Upper lobe of right lung (tissue), 1 donor: ENCODE measurements around the gene HS3ST5. TPM values are rescaled to one million over a fixed set of nuclear protein-coding genes. Genes with fewer than 3 reads are reported as not detected.

Experiments
- ATAC-seq: fragments of 200-7000 bp; cut with Tn5 transposase; one replicate; pipeline ENCODE4 v1.9.1; 2020; ENCODE audit warnings: mild to moderate bottlenecking, moderate library complexity
- DNase-seq: peaks from one replicate; pipeline ENCODE4 v3.0.0-alpha.2; 2020
- H3K27ac ChIP-seq: fragments of 200-600 bp; one replicate; pipeline ENCODE4 v1.8.0; 2022
- H3K27me3 ChIP-seq: fragments of 200-600 bp; one replicate; pipeline ENCODE4 v1.8.0; 2022; ENCODE audit warnings: mild to moderate bottlenecking
- H3K36me3 ChIP-seq: fragments of 200-600 bp; one replicate; pipeline ENCODE4 v1.8.0; 2022
- H3K4me1 ChIP-seq: fragments of 200-600 bp; one replicate; pipeline ENCODE4 v1.8.0; 2022
- H3K4me3 ChIP-seq: fragments of 200-600 bp; one replicate; pipeline ENCODE4 v1.8.0; 2022; ENCODE audit warnings: mild to moderate bottlenecking
- H3K9me3 ChIP-seq: fragments of 200-600 bp; one replicate; pipeline ENCODE4 v1.8.0; 2022
- intact Hi-C: fragments of 100-400 bp; cut with DNase I; formaldehyde crosslinking; loops from one replicate; pipeline ENCODE4 v1.11.0; 2022
- long read RNA-seq: library from polyadenylated mRNA; unstranded; transcript quantifications from one replicate; pipeline ENCODE4 v2.0.0, GENCODE V29; 2021
- total RNA-seq: library from RNA; stranded (reverse); fragmentation: NEBNext Ultra II Directional; extraction: Animal tissue kit (Norgen Biotek cat#: 25700); gene quantifications from one replicate; pipeline ENCODE4 v1.2.1, GENCODE V29; 2021
- TF ChIP-seq, protein P1 (sequence below): fragments of 200-600 bp; IDR thresholded peaks from one replicate; pipeline ENCODE4 v1.8.0; 2022; ENCODE audit warnings: antibody characterized with exemption
- donor health status: DM: no; HTN: yes; CAD: no; lungs with severe emphysema.

Gene HS3ST5, protein sequence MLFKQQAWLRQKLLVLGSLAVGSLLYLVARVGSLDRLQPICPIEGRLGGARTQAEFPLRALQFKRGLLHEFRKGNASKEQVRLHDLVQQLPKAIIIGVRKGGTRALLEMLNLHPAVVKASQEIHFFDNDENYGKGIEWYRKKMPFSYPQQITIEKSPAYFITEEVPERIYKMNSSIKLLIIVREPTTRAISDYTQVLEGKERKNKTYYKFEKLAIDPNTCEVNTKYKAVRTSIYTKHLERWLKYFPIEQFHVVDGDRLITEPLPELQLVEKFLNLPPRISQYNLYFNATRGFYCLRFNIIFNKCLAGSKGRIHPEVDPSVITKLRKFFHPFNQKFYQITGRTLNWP
- not detected for total RNA-seq
- long read RNA-seq, partial matches to known transcripts, result 0 of 8 reads
- long read RNA-seq, other reads (novel, unspliced or antisense), result 8 of 8 reads

DNA sequence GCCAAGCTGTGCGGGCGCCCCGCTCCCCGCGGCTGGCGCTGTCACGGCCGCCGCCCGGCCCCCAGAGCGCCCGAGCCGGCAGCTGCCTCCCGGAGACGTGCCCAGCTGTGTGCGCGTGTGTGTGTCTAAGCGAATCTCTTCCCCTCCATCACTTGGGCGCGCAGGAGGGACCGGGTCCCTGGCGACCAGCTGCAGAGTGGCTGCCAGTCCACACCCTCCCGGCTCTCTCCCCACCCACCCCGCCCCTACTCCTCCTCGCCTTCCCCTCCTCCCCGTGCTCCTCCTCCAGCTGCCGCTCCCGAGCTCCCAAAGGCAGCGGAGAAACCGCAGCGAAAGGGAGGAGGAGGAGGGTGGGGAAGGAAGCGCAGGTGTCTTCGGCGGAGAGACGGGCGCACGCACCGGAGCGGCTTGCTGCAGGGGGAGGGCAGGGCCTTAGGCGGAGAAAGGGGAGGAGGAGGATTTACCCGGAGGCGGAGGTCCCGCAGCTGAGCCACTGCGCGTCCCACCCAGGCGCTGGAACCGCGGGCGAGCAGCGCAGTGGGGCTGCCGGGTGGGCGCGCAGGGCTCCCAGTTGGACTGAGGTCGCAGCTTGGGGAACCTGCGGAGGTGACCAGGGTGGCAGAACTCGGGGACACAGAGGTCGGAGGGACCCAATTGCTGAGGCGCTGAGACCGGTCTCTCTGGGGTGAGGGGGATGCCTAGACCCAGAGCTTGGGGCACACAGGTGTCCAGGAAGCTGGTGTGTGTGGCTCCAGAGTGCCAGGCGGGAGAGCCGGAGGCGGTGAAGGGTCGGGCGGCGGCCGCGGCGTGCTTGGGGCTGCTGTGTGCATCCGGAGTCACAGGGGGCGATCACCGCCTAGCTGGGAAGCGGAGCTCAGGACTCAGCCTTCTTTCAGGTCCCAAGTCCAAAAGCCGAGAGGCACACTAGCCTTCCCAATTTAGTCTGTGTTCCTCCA, at the start of gene HS3ST5:
TSS of gene HS3ST5 (minus strand) at position 198 of the 956 bp plus-strand sequence. CDS start 280,178 bp downstream, outside the sequence.
- intact Hi-C loops, result no loop called here
- peak; percentile 64 for DNase-seq

DNA sequence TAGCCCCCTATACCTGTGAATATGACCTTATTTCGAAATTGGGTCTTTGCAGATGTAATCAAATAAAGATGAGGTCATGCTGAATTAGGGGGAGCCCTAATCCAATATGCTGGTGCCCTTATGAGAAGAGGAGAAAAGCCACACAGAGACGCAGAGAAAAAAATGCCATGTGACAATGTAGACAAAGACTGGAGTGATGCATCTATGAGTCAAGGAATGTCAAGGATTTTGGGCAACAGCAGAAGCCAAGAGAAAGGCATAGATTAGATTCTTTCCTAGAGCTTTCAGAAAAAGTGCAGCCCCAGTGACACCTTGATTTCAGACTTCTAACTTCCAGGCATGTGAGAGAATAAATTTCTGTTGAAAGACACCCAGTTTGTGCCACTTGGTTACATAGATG, 47.4 kb upstream of the HS3ST5 start:
- DNase-seq (no peak), ATAC-seq (no peak)
- H3K9me3 ChIP-seq, result no peaks in the 10 kb centered on the region
- H3K27me3 ChIP-seq, result no peaks in the 10 kb centered on the region
- H3K27ac ChIP-seq, result no peak overlapping the region
- intact Hi-C loops, result no loop called here
- H3K4me3 ChIP-seq, result no peak overlapping the region
- TF ChIP-seq, protein P1, sequence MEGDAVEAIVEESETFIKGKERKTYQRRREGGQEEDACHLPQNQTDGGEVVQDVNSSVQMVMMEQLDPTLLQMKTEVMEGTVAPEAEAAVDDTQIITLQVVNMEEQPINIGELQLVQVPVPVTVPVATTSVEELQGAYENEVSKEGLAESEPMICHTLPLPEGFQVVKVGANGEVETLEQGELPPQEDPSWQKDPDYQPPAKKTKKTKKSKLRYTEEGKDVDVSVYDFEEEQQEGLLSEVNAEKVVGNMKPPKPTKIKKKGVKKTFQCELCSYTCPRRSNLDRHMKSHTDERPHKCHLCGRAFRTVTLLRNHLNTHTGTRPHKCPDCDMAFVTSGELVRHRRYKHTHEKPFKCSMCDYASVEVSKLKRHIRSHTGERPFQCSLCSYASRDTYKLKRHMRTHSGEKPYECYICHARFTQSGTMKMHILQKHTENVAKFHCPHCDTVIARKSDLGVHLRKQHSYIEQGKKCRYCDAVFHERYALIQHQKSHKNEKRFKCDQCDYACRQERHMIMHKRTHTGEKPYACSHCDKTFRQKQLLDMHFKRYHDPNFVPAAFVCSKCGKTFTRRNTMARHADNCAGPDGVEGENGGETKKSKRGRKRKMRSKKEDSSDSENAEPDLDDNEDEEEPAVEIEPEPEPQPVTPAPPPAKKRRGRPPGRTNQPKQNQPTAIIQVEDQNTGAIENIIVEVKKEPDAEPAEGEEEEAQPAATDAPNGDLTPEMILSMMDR, result no peak
- no peaks in the 10 kb centered on the region for H3K4me1 ChIP-seq
- no peaks in the 10 kb centered on the region for H3K36me3 ChIP-seq

More for the DNA sequence above, at the start of gene HS3ST5:
- H3K9me3 ChIP-seq, result no peaks in the 10 kb centered on the region
- H3K36me3 ChIP-seq, result no peaks in the 10 kb centered on the region
- TF ChIP-seq, protein P1, result peak; percentile 24
- H3K4me3 ChIP-seq, result peak within 1 kb of the TSS; percentile 40
- H3K4me1 ChIP-seq, result no peaks in the 10 kb centered on the region
- peak; percentile 69 for ATAC-seq
- peaks cover 36% of the 10 kb centered on the region for H3K27me3 ChIP-seq
- H3K27ac ChIP-seq, result no peak within 1 kb of the TSS

DNA sequence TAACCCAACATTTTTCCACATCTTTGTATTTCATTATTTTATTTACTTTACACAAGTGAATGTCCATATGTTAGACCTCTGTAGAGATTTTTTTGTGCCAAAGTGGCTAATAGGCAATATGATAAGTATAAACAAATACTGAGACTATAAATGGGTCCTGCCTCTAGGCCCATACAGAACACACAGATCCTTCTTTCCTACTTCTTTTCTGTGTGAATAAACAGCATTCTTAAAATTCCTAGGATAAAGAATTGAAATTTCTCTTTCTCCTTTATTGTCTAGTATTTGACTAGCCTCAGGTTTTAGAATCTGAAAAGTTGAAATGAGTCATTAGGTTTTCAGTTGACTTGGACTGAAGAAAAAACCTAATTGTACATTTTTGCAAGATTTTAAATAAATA, 46.3 kb upstream of the HS3ST5 start:
- intact Hi-C loops, result no loop called here
- ATAC-seq (no peak), DNase-seq (no peak)
- Histone ChIP-seq H3K4me1 (no peaks in the 10 kb centered on the region), H3K27ac (no peak overlapping the region), H3K4me3 (no peak overlapping the region), H3K36me3 (no peaks in the 10 kb centered on the region), H3K9me3 (no peaks in the 10 kb centered on the region), H3K27me3 (no peaks in the 10 kb centered on the region)
- TF ChIP-seq, protein P1, result no peak

DNA sequence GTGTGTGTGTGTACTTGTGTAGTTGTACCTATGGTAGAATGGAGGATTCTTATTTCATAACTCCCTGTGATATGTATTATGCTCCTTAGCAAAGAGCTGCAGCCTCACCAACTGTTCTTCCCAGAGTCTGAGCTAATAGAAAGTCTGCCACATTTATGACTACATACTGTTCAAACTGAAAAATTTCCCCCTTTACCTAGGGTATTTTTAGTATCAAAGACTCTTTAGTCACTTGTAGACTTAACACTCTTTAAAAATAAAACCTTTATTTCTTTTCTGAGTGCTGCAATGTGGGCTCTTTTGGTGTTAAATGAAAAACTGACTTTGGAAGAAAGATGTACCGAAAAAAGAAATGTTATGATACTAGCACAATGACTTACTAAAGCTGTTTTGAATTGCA, 39.6 kb upstream of the HS3ST5 start:
- Histone ChIP-seq H3K4me3 (no peak overlapping the region), H3K9me3 (no peaks in the 10 kb centered on the region), H3K27me3 (no peaks in the 10 kb centered on the region), H3K36me3 (no peaks in the 10 kb centered on the region), H3K4me1 (no peaks in the 10 kb centered on the region), H3K27ac (no peak overlapping the region)
- DNase-seq (no peak), ATAC-seq (no peak)
- TF ChIP-seq, protein P1, result no peak
- intact Hi-C loops, result no loop called here

DNA sequence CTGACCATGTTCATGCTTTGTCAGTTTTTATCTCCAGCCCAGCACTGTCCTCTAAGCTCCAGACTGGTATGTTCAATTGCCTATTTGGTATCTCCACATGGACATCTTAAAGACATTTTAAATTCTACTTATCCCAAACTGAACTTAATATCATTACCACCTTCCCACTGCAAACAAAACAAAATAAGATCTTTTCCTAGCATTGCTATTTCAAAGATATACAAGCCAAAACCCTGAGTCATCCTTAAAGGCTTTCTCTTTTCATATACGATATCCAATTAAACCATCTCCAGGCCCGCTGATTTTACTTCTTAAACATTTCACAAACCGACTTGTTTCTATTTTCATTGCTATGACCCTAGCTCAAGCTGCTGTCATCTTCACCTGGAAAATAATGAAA, 35.1 kb upstream of the HS3ST5 start:
- H3K27ac ChIP-seq, result no peak overlapping the region
- H3K4me1 ChIP-seq, result no peaks in the 10 kb centered on the region
- intact Hi-C loops, result no loop called here
- TF ChIP-seq, protein P1, result no peak
- ATAC-seq (no peak), DNase-seq (no peak)
- no peaks in the 10 kb centered on the region for H3K9me3 ChIP-seq
- H3K36me3 ChIP-seq, result no peaks in the 10 kb centered on the region
- H3K4me3 ChIP-seq, result no peak overlapping the region
- H3K27me3 ChIP-seq, result no peaks in the 10 kb centered on the region
